Body of pancreas (tissue), 4 donors: Measurements from ENCODE around the gene MYL3.

Experiments used
- CTCF ChIP-seq, 7 experiments: fragments of 450-650 bp in 4 of 7; fragments of 200-600 bp in 3 of 7; sonication (generic) in 3 of 7; IDR thresholded peaks; one replicate each; pipeline ENCODE4 v1.5.1; 2016 to 2019; ENCODE audit warnings: antibody characterized with exemption in 7 of 7
- POLR2A ChIP-seq, 3 donors: fragments of 450-650 bp; IDR thresholded peaks; one replicate each; pipeline ENCODE4 v1.6.1; 2016; ENCODE audit warnings: antibody characterized with exemption in 3 of 3, mild to moderate bottlenecking in 2 of 3

DNA sequence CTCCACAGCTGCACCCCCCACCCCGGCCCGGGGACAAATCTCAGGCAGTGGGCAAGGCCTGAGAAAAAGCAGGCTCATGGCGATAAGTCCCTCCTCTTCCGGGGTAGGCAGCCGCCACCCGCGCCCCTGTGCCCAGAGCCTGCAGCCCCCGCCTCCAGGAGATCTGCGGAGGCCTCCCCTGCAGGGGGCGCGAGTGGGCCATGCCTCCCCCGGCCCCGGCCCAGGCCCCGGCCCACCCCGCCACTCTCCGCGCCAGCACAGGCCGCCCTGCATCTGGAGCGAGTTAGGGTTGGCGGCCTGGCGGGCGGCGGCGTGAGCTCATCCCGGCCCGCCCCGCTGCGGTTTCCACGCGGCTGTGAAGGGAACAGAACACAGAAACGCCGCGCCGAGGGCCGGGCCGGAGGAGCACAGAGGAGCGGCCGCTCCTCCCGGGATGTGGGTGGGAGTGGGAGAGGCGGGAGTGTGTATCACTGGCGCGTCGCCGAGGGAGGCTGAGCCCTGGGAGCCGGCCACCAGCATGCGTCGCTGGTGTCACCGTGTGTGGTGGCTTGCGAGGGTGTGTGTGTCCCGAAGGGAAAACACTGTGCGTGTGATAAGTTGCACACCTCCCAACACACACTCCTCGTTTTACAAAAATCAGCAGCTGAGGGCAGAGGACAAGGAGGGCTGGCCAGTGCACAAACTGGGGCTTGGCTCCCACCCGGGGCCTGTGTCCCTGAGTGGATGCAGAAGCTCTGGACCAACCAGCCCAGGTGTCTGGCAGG is 17.2 kb downstream of the MYL3 start:
- TF ChIP-seq CTCF (IDR thresholded peaks at IDR 0.05) (peak; percentile 33 to 68 (median 50)), POLR2A (IDR thresholded peaks at IDR 0.05) (peak; percentile 36 to 61 (median 51))
